GM19397 (cell line): ENCODE measurements around the gene JAKMIP1.
"Not testable (repeated sequence)": the region's sequence is repeated elsewhere in the genome, so short reads cannot be mapped to it uniquely, and the experiment has no call there.

ENCODE experiments used
- ATAC-seq: cut with Tn5 transposase; IDR thresholded peaks from one replicate; pipeline ENCODE4 v1.9.1; 2021; ENCODE audit warnings: mild to moderate bottlenecking, moderate library complexity; ENCODE audit not compliant: unreplicated experiment

Gene JAKMIP1

GRCh38 chr4:6021831-6022606, 178.3 kb downstream of the JAKMIP1 start:
- no peak for ATAC-seq

GRCh38 chr4:6020613-6021012, 179.7 kb downstream of the JAKMIP1 start:
- ATAC-seq = no peak

GRCh38 chr4:6019316-6020263, 180.8 kb downstream of the JAKMIP1 start:
- no peak for ATAC-seq

GRCh38 chr4:6018331-6018730, 182.0 kb downstream of the JAKMIP1 start, which contains the start of gene C4orf50:
TSS of gene C4orf50 (minus strand) at chr4:6018431.
- ATAC-seq = no peak

- ATAC-seq = no peak
Measured at GRCh38 chr4:6017800-6018199, 182.5 kb downstream of the JAKMIP1 start.

GRCh38 chr4:6017030-6017429, 183.3 kb downstream of the JAKMIP1 start:
- no peak for ATAC-seq

GRCh38 chr4:6013564-6013963, 186.8 kb downstream of the JAKMIP1 start:
- ATAC-seq = no peak

- ATAC-seq = no peak
Measured at GRCh38 chr4:6012200-6012599, 188.1 kb downstream of the JAKMIP1 start.

GRCh38 chr4:6011686-6012085, 188.7 kb downstream of the JAKMIP1 start:
- ATAC-seq = no peak

- no peak for ATAC-seq
Measured at GRCh38 chr4:6011271-6011671, 189.1 kb downstream of the JAKMIP1 start.

- ATAC-seq = no peak
Measured at GRCh38 chr4:6010789-6011188, 189.6 kb downstream of the JAKMIP1 start.

- no peak for ATAC-seq
Measured at GRCh38 chr4:6009452-6009851, 190.9 kb downstream of the JAKMIP1 start.

- no peak for ATAC-seq
Measured at GRCh38 chr4:6008766-6009385, 191.5 kb downstream of the JAKMIP1 start.

GRCh38 chr4:6008092-6008551, 192.2 kb downstream of the JAKMIP1 start:
- ATAC-seq = no peak

GRCh38 chr4:6005175-6005574, 195.2 kb downstream of the JAKMIP1 start:
- ATAC-seq = no peak

- not testable (repeated sequence) for ATAC-seq
Measured at GRCh38 chr4:6003485-6003884, 196.9 kb downstream of the JAKMIP1 start.

GRCh38 chr4:6002926-6003325, 197.4 kb downstream of the JAKMIP1 start:
- ATAC-seq = no peak

- no peak for ATAC-seq
Measured at GRCh38 chr4:6002492-6002833, 197.9 kb downstream of the JAKMIP1 start.

- ATAC-seq = no peak
Measured at GRCh38 chr4:6001680-6002491, 198.5 kb downstream of the JAKMIP1 start.

GRCh38 chr4:5999830-6000365, 200.5 kb downstream of the JAKMIP1 start:
- no peak for ATAC-seq
